Activated gamma-delta T cell treated with anti-CD3 and anti-CD28 coated beads, Interleukin-2, amount 50 U/mL, for 16 hours (primary cell): Measurements from ENCODE around the gene ADIPOR1.

Experiments used
- DNase-seq: peaks from one replicate; pipeline ENCODE4 v3.0.0-alpha.2; 2020; ENCODE audit warnings: low read depth

The ADIPOR1 gene

DNA sequence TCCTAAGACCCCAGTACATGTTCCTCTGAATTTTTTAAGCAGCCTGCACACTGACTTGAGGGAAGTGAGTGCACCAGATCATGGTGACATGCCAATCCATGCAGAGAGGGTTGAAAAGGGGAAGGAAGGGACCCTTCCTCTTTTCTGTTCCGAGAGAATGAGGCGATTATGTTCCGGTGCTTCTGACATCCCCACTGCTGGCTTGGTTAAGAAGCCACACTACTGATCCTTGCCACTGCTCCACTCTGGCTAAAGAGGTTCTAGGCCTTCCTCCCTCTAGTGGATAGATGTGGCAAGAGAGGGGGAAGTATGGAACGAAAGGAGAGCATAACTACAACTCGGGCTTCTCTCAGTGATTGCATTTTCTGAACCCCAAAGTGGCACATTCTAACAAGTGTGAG, 10.8 kb upstream of the ADIPOR1 start:
- DNase-seq = no peak

DNA sequence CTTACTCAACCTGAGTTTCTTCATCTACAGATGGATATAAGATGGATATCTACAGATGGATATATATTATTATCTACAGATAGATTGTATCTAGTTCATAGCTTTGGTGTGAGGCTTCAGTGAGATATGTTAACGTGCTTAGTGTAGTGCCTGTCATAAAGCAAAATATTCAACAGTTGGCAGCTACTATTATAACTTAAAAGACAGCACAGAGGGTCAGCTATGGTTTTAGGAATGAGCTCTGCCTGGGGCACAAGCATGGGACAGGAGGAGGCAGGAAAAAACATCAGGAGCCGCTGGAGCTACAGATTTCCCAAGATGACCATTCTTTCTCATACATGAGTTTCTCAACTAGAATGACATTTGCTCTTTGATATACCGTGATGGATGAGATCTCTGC, 10.2 kb upstream of the ADIPOR1 start:
- DNase-seq = no peak

DNA sequence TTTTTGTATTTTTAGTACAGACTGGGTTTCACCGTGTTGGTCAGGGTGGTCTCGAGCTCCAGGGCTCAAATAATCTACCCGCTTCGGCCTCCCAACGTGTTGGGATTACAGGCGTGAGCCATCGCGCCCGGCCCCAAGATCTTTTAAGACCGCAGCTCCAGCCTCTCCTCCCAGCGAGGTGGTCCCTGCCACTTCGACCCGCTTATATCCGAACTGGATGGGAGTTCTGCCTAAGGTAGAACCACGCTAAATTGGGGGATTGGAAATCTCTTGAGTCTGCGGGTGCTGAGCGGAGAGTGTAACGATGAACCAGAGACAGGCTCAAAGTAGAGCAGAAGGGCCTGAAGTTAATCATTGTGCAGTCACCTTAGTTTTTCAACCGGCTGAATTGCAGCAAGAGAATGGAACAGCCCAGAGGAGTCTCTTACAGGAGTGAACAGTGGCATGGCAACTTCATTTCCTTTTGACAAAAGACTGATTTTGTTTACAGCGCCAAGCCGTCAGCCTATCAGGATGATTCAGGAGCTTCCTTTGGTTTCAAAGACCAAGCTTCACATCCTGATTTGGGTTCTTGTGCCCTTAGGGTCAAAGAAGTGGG, 9.7 kb upstream of the ADIPOR1 start:
- DNase-seq = no peak

DNA sequence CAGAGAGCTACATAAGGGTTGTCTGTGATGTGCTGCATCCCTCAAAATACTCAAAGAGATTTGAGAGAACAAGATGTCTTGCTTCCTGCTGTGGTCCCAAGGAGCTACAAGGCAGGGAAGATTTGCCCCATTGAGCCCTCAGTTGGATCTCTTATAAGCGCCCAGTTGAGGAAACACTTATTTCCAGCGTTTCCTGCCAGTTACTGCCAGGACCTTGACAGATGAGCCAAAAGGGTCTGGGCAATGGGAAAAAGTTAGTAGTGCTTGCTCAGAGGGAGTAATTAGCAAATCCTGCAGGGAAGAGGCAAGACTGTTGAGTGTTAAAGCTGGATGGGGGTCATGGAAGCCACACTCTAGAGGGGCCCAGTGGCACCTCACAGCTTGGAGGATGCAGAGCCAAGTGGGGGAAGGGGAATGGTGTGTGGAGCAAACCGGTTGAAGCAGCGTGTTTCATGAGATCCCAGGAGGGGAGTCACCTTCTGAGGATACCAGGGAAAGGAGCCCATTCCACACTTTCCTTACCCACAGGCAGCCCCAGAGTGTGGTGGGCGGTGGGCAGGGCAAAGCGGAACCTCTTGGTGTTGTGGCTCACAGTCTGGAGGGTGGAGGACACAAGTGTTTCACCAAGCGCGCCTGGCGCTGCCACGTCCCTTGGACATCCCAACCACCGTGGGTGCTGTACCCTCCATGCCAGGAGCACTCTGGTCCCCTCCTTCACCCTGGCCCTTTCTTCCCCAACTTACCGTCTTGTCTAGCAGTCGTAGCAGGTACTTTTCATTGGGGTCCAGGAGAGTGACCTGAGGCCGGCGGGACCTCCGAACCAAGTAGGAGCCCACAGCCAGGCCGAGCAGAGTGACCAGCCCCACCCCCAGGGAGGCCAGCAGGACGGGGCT, 8.1 kb upstream of the ADIPOR1 start:
- DNase-seq = no peak

DNA sequence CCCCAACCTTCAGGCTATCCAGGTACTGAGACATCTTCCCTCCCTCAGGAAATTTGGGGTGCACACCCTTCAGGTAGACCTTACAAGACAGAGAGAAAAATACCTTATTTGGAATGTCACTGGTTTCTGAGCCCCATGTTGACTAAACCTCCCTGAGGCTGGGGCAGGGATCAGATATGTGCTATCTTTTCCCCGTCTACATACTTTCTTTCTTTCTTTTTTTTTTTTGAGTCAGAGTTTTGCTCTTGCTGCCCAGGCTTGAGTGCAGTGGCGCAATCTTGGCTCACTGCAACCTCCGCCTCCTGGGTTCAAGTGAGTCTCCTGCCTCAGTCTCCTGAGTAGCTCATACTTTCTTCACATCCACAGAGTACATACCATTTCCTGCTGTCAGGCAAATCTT, 7.3 kb upstream of the ADIPOR1 start:
- no peak for DNase-seq

DNA sequence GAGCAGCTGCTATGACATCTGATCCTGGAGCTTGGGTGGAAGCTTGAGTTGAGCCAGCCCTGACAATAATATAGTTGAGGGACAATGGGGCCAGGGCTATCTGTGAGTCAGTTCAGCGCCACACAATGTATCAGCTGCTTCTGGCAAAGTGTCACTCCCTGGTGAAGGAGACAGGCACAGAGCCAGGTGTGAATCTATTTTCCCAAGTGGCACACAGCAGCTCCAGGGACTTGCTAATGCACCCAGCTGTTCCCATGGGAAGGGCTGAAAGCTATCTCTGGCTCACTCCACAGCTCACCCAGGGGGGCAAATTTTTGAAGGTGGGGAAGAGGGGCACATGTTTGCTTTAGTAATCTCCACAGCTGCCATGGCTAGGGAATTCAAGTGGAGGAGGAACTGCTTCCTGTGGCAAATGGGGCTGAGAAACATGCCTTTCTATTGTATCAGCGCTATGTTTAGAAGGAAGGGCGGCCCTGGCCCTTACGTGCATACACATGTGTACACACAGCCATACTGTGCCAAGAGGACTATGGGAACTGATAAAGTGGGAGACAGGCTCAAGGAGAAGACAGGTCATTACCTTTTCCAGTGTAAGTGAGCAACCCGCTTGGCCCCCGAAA, 6.8 kb upstream of the ADIPOR1 start:
- DNase-seq = no peak

DNA sequence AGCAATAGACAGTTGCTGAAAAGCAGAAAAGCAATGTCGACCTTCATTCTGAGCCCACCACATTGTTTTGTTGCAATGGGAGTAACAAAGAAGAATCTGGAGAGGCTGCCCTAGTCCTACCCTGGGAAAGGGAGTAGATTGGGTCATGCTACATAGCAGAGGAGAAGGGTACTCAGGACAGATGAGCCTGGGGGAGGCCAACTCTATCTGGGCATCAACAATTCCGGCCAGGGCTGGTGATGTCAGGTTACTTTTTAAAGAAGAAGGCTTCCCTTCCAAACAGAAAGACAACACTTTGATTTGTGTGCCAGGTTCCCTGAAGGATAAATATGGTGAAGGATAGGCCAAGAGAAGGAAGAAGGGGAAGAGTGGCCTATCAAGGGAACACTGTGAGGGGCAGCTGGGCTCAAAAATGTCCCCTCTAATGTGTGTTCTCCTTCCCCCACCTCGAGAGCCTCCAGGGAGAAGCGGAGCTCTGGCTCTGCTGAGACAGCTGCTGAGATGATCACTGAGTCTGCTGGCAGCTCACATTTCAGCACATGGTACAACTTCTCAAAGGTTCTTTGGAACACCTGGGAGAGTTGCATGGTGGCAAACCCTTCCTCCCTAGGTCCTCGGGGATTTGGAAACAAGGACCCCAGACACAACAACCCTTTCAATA, 3.2 kb upstream of the ADIPOR1 start:
- DNase-seq = no peak

DNA sequence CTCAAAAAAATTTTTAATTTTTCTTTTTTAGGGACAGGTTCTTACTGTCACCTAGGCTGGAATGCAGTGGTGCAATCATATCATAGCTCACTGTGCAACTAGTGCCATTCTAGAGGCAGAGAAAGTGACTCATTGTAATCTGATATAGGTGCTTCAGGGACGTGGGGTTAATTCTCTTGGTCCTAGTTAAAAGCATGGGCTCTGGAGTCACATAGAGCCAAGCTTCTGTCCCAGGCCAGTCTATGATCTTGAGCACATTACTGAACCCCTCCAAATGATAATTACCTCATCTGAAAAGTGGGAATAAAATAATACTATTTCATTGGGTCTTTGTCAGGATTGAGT, 1.1 kb upstream of the ADIPOR1 start:
- no peak for DNase-seq

DNA sequence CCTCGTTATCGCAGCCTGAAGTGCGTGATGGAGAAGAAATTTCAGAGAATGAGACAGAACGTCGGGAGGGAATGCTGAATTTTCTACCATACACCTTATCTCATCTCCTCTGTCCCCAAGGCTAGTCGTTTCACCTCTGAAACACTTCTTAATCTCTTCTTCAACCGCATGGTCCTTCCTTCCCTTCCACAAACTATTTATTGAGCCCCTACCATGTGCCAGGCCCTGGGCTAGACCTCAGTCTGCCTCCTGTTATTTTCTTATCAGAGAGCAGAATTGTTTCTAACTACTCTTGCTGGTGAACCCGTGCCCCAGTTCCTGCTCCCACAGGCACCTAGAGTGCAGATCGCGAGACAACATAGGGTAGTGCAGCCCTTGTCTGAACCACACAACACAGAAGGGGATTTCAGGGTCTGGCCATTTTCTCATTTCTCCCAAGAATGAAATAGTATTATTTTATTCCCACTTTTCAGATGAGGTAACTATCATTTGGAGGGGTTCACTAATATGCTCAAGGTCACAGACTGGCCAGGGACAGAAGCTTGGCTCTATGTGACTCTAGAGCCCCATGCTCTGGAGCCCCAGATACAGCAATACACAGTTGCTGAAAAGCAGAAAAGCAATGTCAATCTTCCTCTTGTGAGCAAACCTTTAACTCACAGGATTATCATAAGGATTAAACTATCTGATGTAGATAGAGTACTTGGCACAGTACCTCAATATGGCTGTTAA, 598 bp upstream of the ADIPOR1 start:
- no peak for DNase-seq

DNA sequence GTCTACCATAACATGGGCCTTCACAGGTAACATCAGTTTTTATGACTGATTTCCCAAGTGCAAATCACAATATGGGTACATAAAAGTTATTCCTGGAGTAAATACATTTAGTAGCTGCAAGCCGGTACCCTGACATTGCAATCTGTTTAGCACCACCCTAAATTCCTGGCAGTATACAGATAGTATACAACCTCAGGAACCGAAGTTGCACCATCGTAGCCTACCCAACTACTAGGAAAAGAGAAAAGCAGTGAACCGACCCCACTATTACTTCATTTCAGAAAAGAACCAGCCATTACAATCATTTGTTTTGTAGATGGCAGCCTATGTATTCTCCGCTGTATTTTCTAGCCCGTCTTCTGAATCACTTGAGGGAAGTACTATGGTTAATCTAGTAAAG, 1.1 kb downstream of the ADIPOR1 start:
- DNase-seq = no peak

DNA sequence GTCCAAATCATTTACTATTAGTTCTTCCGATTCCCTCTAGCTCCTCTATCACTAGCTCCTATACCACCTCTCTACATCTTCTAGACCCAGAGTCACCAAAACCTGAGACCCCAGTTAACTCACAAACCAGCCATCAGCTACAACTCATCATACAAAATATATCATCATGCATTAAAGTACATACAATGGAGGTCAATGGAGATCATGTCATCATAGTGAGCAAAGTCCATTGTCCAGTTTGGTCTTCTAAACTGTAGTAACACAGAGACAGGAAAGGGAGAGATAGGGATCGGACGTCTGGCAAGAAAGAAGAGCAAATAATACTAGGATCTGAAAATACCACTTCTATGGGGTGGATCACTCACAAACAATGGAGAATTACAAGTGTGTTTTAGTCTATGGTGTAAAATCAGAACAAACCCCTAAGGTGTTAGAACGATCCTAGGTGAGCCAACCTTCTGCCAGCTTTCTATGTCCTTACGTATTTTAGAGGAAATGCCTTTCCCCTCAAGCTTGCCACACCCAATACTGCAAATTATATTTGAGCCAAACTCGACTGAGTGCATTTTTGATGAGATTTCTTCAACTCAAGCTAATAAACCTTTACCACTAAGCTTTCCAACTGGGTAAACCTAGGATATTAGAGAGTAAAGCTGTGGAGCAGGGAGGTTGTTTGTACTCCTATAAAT, 3.9 kb downstream of the ADIPOR1 start:
- DNase-seq = no peak

DNA sequence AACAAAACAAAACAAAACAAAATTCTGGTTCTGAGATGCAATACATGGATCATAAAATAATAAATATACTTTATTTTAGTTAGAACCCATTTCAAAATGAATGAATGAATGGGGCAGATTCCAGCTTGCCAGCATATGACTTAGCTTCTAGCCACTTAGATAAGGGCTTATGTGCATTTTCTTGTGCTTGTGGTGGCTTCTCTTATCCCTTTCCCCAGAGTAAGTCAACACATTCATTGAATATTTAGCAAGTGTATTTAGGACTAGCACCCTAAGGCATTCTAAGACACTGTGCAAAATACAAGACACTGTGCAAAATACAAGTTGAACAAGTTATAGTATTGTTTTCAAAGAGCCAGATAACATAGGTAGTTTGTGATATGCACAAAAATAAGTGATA, 4.7 kb downstream of the ADIPOR1 start:
- no peak for DNase-seq

DNA sequence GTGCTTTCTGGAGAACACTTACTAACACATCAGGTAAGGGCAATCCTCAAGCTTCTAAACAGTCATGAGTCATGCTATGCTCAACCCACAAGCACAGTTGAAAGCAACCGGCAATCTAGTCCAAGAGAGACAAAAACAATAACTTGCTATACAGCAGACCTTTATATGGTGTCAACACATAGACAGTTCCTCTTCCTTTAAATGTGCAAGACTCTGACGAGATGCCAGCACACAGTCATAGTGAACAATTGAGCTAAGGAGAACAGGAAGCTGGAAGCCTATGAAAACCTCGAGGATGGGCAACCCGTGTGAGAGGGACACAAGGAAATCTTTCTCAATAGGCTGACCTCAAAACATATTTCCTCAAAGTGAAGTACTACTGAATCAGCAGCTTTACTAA, 5.3 kb downstream of the ADIPOR1 start:
- no peak for DNase-seq

DNA sequence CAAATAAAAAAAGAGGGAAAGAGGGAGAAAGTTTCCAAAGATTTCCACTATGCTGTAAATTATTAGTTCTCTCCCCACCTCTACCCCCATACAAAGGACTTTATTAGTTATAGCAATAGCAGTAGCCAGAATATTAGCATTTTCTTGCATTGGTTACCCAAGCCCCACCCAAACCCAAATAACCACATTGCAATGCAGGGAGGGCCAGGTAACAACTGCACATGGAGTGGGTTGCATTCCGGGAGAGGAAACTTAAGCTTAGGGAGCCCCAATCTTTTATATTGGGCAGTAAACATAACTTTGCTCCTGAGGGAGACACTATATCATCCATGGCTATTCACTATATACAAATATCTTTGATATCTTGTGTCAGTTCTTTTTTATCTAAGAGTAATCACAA, 6.0 kb downstream of the ADIPOR1 start:
- DNase-seq = no peak

DNA sequence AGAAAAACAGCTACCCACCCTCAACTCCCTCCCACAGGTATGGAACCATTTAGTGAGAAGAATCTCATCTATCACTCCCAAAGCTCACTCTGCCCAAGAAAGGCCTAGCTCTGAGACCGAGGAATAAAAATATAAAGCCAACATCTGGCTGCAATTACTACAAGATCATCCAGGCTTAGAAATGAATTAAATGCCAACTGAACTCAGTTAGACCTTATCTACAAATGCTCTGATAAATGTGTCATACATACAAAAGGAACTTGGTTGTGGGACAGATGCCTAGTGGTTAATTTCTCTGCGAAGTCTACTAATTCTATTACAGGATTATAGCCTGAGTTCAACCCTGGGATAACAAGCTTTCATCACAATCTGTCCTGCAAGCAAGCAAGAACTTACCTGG, 6.7 kb downstream of the ADIPOR1 start:
- no peak for DNase-seq

DNA sequence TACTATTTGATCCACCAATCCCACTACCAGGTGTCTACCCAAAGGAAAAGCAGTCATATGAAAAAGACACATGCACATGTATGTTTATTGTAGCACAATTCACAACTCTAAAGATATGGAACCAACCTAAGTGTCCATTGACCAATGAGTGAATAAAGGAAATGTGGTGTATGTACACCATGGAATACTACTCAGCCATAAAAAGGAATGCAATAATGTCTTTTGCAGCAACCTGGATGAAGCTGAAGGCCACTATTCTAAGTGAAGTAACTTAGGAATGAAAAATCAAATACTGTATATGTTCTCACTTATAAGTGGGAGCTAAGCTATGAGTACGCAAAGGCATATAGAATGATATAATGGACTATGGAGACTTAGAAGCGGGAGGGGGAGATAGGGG, 12.6 kb downstream of the ADIPOR1 start:
- no peak for DNase-seq

DNA sequence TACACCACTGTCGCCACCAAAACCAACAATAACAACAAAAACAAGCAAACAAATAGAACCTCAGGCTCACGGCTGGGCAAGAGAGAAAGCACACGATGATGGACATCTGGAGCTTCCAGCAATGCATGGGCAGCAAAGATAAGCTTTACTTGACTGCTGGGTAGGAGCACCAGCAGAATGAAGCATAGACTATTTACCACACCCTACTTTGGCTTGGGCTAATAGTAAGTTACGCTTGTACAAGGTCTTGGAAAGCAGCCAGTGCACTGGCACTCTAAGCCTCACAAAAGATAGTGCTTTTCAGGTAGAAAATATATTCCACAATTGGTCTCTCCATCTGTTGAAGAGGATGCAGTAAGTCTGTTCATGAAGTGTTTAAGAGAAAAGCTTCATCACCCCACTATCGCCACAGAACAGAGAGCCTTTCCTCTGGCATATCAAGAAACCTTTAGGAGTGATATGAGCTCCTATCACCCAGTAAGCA, 13.6 kb downstream of the ADIPOR1 start:
- no peak for DNase-seq

DNA sequence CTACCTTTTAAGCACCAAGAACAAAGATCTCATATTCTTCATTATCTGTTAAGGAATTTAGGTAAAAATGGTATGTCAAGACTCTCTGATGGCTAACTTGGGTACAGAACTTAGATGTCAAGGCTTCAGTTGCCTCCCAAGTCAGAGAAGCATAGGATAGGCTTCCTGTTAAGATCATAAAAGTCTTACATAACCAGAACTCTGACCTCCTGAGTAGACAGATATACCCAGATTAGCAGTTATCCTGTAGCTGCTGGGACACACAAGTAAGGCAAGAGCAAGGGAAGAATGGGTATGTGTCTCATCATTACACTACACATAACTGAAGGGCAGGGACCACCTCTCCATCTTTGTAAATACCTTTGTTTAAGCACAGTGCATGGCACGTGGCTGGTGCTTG, 15.7 kb downstream of the ADIPOR1 start:
- DNase-seq = no peak

DNA sequence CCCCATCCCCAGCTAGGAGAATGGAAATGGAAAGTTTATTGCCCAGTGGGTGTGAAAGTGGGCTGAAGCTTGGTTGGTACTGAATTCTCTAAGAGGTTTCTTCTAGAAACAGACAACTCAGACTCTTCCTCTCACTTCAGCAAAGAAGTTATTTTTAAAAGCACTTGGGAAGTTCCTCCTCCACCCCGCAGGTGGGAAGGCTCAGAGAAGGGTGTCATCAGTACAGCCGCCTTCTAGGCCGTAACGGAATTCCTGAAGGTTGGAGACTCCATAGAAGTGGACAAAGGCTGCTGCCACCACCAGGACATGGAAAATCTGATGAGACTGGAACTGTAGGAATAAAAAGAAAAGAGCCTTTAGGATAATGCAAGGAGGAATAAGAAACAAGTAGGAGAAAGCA, 16.7 kb downstream of the ADIPOR1 start:
- DNase-seq = no peak

DNA sequence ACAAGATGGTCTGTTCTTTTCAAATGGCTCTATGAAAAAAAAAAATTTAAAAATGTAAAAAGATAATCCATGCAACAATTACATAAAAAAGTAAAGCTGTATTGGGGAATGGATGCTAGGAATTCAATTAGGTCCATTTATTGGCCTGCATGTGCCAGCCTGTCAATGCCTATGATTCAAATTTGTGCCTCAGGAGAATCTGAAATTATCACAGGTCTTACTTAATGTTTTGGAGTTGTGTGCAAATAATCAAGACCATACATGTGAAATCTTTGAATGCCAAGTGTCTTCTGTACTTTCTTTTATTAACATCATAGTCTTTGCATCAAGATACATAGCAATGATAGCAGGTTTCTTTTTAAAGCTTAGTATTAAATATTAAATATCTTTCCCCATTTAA, 17.6 kb downstream of the ADIPOR1 start:
- DNase-seq = no peak

DNA sequence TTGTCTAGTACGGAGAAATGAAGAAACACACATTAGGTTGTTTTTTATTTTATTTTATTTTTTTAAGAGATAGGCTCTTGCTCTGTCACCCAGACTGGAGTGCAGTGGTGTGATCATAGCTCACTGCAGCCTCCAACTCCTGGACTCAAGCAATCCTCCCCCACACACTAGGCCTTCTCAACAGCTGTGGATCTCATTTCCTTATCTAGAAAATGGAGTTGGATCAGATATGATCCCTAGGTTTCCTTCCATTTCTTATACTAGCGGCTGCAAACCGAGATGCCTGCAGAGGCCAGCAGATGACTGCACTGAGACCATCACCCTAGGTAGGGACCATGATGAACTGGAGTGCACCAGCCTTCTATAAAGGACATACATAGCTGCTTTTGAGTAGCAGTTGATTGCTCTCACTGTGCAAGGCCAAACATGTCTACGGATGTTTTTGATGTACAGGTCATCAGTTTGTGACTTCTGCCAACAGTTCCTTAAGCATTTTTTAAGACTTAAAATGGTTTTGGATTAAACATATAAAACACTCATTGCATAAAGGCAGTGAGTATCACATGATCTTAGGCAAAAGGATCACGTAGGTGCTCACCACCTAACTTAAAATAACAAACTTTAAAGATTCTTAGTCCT, 19.7 kb downstream of the ADIPOR1 start:
- DNase-seq = no peak
